Measurements from ENCODE around the gene HLA-DPA1.
"Not testable (repeated sequence)": the region's sequence is repeated elsewhere in the genome, so short reads cannot be mapped to it uniquely, and the experiment has no call there.

The HLA-DPA1 gene

DNA sequence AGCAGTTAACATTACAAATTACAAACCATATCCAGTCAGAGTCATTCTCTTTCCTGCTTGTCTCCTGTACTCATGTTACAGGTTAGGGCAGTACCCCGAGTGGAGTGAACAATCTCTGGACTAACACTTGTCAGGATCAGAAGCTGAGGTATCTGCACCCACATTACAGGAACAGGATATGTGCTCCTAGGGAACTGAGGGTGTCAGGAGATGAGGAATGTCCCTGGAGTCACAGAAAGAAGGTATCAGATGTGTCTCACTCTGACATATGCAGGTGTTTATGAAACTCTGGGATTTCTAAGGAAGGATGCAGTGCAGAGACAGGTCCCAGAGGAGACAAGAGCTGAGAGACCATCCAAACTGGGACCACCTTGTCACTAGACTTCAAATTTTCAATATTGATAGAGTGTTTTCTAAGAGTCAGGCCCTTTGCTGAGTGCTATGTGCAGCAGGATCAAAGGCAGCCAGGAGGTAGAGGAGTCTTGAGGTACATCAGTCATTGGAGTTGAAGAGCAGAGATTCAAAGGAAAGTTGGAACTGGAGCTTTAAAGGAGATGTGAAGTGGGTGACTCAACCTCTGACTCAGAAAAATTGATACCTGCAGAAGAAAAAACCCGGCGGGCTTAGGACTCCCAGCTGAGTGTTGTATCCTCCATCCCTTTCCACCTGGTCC, 14.9 kb upstream of the HLA-DPA1 start:
- no peak for DNase-seq

DNA sequence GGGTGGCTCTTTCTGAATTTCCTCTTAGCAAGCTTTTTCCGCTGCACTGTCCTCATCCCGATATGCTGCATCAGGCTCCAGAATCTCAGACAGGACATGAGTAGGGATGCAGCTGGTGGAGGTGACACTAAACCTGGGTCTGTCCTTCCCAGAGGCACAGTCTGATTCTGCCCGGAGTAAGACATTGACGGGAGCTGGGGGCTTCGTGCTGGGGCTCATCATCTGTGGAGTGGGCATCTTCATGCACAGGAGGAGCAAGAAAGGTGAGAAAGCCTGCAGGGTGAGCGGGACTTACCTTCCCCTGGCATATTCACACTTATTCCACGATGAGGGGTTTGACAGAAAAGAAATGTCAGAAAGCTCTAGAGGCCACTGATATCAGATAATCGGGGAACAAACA, 12.2 kb upstream of the HLA-DPA1 start:
- no peak for DNase-seq

DNA sequence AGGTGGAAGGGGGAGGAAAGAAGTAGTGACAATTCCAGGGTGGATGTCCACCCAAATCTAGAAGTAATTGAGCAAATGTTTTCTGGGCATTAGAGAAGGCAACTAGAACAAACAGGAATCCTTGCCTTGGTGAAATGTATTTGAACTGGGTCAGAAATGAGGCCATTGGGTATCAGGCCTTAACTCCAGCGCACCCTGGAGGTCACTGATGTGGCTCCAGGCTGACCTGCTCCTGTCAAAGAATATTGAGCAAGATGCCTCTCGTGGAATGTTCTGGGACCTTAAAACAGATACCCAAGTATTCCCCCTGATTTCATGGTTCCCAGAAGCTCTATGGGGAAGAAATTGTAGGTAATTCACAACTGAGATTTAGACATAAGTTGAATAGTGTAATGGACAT, 9.3 kb upstream of the HLA-DPA1 start:
- DNase-seq = no peak

DNA sequence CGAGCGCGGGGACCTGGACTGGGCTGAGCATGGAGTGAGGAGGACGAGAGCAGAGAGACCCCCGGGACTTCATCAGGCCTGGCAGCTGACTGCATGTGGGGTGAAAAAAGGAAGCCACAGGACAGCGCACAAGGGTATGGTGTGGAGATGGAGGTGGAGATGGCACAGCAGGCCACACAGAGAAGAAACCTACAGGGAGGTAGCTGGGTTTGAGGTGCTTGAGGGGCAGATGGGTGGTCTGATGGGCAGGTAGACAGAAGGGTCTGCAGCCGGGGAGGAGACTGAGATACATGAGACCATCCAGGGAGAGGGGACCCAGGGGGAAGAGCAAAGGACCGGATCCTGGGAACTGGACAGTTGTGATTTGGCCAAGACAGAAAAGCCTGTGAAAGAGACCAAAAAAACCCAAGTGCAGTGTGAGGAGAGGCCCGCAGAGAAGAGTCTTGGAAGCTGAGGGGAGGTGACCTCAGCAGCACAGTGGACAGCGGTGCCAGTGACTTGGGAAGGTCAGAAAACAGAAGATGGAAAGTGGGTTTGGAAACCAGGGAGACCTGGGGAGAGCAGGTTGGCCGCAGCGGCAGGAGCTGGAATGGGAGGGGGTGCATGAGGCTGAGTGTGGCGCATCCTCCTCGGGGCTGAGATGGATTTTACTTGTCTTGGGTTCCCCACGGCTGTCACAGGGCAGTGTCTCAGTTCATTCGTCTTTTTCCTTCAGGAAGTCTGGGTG, 7.8 kb upstream of the HLA-DPA1 start:
- DNase-seq = no peak

DNA sequence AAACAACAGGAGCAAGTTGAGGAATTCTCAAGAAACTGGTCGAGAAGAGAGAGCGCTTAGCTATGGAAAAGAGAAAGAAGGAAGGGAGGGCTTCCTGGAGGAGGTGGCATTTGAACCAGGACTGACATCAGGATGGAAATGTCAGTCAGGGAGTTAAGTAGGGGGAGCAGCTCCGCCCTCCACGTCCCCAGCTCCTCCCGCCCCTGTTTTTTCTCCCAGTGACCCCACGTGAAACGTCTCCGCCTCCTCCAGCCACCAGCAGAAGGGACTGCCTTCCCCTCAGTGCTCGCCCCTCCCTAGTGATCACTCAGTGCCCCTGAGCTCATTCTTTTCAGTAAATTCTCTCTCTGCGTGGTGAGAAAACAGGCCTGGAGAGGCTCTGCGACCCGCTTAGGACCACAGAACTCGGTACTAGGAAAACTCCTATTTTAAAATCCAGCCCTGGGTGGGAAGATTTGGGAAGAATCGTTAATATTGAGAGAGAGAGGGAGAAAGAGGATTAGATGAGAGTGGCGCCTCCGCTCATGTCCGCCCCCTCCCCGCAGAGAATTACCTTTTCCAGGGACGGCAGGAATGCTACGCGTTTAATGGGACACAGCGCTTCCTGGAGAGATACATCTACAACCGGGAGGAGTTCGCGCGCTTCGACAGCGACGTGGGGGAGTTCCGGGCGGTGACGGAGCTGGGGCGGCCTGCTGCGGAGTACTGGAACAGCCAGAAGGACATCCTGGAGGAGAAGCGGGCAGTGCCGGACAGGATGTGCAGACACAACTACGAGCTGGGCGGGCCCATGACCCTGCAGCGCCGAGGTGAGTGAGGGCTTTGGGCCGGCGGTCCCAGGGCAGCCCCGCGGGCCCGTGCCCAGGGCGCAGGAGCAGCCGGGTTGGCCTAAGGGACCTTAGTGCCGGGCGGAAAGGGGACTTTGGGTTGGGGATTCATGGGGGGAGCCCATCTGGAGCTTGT, 7.0 kb upstream of the HLA-DPA1 start:
- DNase-seq = no peak

DNA sequence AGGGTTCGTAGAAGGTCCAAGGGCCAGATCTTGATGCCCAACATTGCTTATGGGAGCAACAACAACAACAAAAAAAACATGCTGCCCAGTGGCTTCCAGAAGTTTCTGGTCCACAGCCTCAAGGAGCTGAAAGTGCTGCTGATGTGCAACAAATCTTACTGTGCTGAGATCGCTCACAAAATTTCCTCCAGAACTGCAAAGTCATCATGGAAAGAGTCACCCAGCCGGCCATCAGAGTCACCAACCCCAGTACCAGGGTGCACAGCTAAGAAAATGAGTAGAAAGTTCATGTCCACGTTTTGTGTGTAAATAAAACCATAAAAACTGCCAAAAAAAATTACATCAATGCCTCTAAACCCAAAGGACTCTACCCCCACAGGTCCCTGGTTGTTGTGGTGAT, 6.1 kb upstream of the HLA-DPA1 start:
- no peak for DNase-seq

DNA sequence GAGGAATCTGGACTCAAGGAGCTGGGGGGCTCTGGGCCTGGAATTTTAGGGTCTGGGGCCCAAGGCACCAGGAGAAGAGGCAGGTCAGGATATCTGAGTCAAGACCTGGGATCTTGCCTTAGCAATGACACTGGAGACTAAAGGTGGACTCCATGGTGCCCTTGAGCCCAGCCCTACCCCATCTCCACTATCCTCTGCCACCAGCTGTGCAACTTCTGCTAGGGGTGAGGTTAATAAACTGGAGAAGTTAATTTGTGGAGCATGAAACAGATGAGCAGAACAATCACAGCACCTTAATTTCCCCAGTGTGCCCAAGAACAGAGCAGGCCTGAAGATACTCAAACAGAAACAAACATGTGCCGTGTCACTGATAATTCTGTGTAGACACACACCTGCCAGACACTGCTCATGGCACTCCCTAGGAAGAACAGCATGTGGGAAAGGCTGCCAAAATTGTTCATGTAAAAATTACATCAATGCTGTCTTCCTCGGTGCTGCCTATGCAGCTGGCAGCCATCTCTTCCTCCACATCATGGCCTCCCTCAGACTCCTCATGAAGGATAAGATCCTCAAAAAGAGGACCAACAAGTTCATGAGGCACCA, 5.6 kb upstream of the HLA-DPA1 start:
- no peak for DNase-seq

DNA sequence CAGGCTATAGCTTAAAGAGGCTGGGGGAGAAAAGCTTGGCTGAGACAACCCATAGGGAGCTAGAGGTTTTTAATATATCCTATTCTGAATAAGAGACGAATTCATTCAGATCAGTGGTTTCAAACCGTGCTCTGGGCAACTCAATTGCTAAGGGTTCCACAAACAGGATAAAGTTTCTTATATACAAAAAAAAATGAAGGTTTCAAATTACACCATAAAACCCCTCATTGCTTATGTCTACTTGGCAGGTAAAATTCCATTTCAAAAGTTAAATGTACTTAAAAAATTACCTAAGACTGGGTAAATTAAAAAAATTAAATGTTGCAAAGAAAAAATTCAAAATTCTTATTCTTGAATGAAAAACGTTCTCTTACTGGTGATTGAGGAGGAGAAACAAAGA, 5.0 kb upstream of the HLA-DPA1 start:
- no peak for DNase-seq

DNA sequence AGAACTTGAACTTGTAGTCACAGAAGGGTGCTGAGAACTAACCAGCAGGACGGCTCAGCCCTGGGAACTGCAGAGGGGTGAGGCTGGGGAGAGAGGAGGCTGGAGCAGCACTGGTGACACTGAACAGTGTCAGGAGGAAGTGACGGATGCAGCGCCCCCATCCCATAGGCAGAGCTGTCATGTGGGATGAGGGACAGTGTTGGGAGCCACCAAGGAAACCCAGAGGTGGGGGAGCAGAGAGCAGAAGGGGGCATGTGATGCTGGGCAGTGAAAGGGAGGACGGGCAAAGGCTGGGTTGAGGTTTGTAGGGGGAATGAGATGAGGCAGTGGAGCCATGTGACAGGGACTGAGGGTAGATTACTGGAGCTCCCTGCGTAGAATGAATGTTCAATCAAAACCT, 4.5 kb upstream of the HLA-DPA1 start:
- no peak for DNase-seq

DNA sequence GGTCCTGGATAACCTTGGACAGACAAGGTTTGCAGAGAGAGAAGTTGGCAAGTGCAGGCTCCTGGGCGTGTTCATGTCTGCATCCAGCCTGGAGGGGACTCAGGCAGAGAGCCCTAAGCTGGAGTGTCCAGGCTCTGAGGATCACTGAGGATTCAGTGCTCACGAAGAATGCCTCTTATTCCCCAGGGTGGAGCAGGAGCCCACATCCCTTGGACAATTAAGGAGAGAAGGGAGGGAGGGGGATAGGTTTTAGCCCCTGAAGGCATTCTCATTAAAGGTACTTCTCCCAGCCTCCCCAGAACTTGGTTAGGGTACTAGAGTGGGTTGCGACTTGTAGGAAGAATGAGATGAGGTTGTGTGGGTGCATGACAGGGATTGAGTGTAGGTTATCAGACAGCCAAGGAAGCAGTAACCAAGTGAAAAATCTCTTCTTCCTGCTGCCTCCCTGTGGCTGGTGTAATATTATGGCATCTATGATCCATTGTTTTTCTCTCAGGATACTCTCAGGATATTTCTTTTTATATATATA, 3.0 kb upstream of the HLA-DPA1 start:
- DNase-seq = no peak

DNA sequence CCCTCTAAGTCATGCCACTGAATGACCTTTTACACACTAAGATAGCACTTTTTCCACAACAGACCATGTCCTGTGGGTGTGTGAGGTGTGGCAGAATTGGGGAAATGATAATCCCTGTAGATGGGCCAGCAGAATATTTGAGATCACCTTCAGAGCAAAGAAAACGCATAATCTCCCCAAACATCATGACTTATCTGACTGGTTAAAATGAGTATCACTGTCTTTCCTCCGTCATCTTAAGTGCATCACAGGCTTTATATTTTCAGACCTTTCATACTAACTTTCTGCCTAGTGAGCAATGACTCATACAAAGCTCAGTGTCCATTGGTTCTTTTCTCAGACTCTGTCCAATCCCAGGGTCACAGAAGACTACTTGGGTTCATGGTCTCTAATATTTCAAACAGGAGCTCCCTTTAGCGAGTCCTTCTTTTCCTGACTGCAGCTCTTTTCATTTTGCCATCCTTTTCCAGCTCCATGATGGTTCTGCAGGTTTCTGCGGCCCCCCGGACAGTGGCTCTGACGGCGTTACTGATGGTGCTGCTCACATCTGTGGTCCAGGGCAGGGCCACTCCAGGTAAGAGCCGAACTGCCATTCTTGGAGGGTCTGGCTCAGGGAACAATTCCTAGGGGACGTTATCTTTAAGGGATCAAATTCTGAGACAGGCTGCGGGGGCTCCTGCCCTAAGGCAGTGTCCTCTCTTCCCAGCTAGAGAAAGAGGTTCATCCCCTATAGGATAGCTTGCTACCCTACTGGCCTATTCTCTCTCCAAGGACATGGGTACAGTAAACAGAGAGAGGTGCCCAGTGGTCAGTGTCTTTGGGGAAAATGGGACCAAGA, 2.3 kb upstream of the HLA-DPA1 start, which contains the start of gene HLA-DPB1:
Gene HLA-DPB1, plus strand, starts transcription at position 423 of the 838 bp plus-strand sequence. Its CDS starts 52 bp downstream, at position 475.
- peak; percentile 78 for DNase-seq

DNA sequence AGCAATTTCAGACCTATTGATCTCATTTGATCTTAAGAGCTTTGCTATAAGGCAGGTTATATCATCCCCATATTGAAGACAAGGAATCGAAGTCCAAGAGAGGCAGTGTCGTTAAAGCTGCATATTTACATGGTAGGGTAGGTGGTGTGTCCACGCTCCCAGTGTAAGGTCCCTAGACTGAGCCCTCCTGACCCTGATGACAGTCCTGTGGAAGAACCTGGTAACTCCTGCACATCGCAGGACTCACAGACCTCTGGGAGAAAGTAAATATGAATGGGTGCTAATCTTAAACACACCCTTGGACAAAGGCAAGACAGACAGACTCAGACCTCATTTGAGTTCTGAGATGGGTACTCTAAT, 1.7 kb upstream of the HLA-DPA1 start:
- no peak for DNase-seq

DNA sequence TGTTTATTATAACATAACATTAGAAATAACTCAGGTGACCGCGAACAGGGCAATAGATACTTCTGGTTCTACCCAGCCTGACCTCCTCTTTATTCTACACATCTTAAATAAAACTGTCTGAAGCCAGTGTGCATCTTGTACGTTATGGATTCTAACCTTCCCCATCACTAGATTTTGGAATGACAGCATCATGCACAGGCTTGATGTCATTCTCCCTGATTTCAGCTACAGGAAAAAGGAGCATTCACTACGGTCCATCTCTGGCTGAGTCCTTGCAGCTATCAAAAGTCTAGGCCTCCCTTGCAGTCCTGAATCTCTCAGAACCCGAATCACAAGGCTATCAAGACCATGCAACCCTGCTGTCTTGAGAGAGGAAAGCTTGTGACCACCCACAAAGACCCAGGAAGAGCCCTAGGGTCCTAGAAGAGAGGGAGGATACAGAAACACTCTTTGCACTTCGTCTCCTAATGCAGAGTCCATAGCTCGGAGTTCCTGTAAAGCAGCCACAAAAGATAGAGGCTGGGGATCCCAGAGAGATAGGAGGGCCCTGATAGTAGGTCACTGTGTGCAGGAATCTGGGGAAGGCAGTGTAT, 845 bp downstream of the HLA-DPA1 start:
- no peak for DNase-seq

DNA sequence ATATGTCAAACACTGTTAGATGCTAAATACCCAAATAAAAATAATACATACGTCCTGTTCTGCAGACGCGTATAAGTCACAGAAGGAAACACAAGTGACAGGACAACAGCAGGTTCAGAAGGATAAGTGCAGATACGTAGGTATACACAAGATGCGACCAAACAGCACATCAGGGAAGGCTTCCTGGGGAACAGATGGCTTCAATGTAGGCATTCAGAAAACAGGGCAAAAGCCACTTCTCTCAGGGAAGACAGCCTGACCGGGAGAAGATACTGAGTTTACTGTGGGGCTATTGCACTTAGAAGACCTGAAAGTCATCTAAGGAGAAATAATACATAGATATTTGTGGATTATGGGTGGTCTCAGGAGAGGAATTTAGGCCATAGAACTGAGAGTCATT, 1.9 kb downstream of the HLA-DPA1 start:
- DNase-seq = no peak

DNA sequence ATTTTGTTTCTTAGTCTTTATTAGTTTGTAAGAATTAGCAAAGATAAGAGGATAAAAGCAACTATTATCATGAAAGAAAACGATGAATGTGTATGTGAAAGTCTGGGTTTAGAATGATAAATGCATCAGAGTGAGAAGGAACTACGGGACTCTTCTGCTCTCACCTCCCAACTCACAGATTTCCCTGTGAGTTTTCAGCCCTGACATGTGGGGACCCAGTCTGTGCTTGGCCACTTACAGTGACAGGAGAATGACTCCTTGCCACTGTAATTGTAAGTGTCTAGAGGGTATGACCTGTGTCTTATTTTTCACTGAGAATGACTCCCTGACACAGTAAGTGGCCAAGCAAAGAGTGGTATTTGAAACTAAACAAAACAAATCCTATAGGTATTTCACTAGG, 2.5 kb downstream of the HLA-DPA1 start:
- no peak for DNase-seq

DNA sequence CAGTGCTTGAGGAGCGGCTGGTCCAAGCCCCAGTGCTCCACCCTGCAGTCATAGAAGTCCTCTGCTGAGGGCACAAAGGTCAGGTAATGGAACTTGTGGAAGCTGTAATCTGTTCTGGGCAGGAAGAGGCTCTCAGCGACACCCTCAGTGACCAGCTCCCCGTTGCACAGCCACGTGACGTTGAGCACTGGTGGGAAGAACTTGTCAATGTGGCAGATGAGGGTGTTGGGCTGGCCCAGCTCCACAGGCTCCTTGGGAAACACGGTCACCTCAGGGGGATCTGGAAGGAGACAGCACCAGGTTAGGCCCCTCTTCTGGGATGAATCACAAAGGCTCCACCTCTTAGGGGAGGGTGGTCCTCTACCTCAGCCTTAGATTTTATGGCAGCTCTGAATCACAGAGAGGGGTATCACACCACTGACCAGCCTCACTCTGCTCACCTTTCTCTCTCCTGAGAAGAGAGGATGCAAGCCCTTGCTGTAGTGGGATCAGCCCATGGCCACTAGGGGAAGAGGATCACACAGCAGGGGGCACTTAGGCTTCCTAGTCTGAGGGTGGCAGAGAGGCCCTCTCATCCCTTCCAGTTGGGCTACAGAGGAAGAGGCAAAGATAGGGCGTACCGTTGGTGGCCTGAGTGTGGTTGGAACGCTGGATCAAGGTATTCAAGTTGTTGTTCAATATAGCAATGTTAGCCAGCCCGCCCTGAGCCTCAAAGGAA, 4.3 kb downstream of the HLA-DPA1 start:
- DNase-seq = no peak

DNA sequence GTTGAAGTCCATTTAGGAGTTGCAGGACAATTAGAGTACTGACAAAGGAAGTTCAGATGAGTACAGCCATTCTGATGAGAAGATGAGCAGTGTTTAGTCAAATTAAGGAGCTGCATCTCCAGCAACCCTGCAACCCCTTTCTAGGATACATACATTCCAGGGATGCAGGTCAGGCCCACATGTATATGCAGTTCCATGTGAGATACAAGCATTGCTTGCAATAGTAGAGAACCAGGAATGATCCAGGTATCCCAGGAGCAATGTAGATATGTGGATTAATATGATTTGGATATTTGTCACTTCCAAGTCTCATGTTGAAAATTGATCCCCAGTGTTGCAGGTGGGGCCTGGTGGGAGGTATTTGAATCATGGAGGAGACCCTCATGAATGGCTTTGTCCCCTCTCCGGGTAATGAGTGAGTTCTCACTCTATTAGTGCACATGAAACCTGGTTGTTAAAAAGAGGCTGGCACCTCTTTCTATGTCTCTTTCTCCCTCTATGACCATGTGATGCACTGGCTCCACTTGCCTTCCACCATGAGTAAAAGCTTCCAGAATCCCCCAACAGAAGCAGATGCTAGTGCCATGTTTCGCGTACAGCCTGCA, 6.4 kb downstream of the HLA-DPA1 start:
- DNase-seq = no peak

DNA sequence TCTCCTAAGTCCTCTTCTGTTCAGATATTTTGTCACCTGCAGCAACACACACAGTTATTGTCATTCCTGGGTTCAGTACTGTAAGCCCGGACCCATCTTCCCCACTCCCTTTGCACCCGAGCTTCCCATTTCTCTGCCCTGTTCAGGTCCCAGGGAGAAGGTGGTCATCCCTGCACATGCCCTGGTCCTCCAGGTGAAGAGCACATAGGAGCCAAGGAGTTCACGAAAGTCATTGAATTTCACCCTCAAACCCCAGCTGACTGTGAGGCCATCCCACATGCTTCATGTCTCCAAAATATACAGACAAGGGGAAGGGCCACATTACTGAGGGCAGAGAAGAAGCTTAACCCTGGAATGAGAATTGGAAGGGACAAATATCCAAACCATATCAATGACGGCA, 8.1 kb downstream of the HLA-DPA1 start:
- no peak for DNase-seq

DNA sequence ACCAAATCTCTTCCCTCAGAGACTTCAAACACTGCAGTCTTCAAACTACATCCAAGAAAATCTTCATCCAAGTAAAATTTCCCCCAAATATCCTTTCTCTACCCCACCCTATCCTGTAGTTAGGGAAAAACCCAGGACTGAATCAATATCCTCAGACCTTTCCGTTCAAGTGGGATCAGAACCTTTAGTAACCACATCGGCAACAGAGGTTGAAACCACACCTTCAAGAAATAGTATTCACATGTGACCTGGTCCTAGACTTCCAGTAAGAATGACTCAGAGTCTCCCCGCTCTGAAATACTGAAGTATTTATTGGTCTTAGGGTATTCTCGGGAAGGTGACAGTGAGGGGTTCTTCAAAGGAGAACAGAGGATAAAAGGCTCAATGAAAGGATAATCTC, 8.7 kb downstream of the HLA-DPA1 start:
- DNase-seq = no peak

DNA sequence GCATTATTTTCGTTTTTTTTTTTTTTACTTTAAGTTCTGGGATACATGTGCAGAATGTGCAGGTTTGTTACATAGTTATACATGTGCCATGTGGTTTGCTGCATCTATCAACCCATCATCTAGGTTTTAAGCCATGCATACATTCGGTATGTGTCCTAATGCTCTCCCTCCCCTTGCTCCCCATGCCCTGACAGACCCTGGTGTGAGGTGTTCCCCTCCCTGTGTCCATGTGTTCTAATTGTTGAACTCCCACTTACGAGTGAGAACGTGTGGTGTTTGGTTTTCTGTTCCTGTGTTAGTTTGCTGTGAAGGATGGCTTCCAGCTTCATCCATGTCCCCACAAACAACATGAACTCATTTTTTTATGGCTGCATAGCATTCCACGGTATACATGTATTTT, 10.0 kb downstream of the HLA-DPA1 start:
- not testable (repeated sequence) for DNase-seq

All from GDM1 (cell line).